ENCODE results near the gene GIGYF1.

DNA sequence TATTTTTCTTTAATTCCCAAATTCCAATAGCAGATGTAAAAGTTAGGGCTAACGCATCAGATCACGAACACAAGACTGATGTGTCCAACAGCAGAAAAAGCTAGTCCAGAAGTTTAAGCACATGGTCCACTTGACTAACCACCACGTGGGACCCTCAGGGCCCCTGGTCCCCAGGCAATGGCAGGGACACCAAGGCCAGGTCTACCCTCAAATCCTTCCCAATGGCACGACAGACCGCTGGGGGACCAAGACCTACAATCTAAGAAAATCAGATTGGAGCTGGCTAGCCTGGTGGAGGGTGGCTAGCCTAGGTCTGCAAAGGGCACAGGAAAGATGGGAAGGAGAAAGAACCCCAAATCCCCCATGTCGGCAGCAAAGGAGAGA, 1.5 kb downstream of the GIGYF1 start:
- TF ChIP-seq EZH2 (IDR thresholded peaks at IDR 0.05; ENCODE audit: low read depth, low read length, severe bottlenecking) (no peak), JUN (IDR thresholded peaks at IDR 0.05; ENCODE audit: low read depth, low read length) (no peak), TCF12 (IDR thresholded peaks at IDR 0.05; ENCODE audit: low read depth, low read length) (no peak), RBBP5 (IDR thresholded peaks at IDR 0.05; ENCODE audit: borderline replicate concordance, low read depth, low read length) (no peak), RXRA (IDR thresholded peaks at IDR 0.05; ENCODE audit: insufficient read depth, low read depth, low read length) (no peak), CHD1 (IDR thresholded peaks at IDR 0.05; ENCODE audit: low read depth, low read length) (no peak), CBX5 (IDR thresholded peaks at IDR 0.05; ENCODE audit: low read depth, low read length) (no peak), RAD21 (IDR thresholded peaks at IDR 0.05 in 1 of 2, conservative IDR thresholded peaks at IDR 0.05 in 1 of 2; ENCODE audit: low read depth in 2 of 2, low read length in 2 of 2) (no peak), EP300 (IDR thresholded peaks at IDR 0.05; ENCODE audit: borderline replicate concordance in 1 of 2, low read depth in 2 of 2, low read length in 2 of 2) (no peak), POLR2AphosphoS5 (IDR thresholded peaks at IDR 0.05; ENCODE audit: low read depth, low read length) (no peak)
- TF ChIP-seq, protein P1, sequence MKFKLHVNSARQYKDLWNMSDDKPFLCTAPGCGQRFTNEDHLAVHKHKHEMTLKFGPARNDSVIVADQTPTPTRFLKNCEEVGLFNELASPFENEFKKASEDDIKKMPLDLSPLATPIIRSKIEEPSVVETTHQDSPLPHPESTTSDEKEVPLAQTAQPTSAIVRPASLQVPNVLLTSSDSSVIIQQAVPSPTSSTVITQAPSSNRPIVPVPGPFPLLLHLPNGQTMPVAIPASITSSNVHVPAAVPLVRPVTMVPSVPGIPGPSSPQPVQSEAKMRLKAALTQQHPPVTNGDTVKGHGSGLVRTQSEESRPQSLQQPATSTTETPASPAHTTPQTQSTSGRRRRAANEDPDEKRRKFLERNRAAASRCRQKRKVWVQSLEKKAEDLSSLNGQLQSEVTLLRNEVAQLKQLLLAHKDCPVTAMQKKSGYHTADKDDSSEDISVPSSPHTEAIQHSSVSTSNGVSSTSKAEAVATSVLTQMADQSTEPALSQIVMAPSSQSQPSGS (IDR thresholded peaks at IDR 0.05; ENCODE audit: low read length) = no peak

Measured in H1 (cell line).